ENCODE measurements around the gene GCFC2.

DNA sequence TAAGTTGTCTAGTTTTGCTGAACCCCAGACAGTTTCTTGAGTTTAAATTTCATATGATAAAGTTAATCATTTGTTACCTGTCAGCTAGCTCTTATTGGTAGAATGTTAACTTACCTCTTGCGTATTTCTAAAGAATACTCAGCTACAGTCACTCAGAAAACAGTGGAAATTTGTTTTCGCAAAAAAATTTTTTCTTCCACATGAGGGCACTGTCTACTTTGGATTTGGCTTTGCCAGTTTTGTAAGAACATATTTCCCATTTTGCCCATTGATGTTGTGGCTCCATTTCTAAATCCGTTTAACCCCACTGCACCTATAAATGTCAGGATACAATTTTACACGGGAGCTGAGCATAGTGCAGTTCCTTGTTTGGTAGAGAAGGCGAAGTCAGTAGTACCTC, 19.1 kb upstream of the GCFC2 start:
- TF ChIP-seq POLR2A (IDR thresholded peaks at IDR 0.05; ENCODE audit: low read length) = no peak
- TF ChIP-seq GATA1 (IDR thresholded peaks at IDR 0.05; ENCODE audit: low read depth, low read length) = no peak

Data from erythroblast (primary cell).